IMR-90 (cell line): ENCODE results near the gene PTPRG. TPM values are rescaled to one million over a fixed set of nuclear protein-coding genes. Genes with fewer than 3 reads are reported as not detected.

ENCODE experiments used
- ATAC-seq: fragments of 200-7000 bp; cut with Tn5 transposase; 2 replicates; pipeline ENCODE4 v1.9.1; 2020; ENCODE audit warnings: low read depth, mild to moderate bottlenecking, moderate library complexity
- BruUV-seq: library from RNA; stranded (reverse); fragments of 400-500 nt; replicated peaks from 2 replicates; lab custom pipeline; 2021; lab: Mats Ljungman, UMichigan
- CTCF ChIA-PET: fragments of 300-600 bp; formaldehyde crosslinking; extraction: SDS; loops from one replicate; lab custom pipeline; 2021; ENCODE audit warnings: antibody characterized with exemption; lab: Yijun Ruan, JAX
- POLR2A ChIA-PET: fragments of 300-600 bp; sonication (Branson Sonifier 250); formaldehyde crosslinking; loops from one replicate; lab custom pipeline; 2022; ENCODE audit warnings: antibody characterized with exemption; ENCODE audit not compliant: unreplicated experiment; lab: Charles Lee
- DNase-seq: peaks from one replicate; pipeline ENCODE4 v3.0.0; 2013
- H2AFZ ChIP-seq: replicated peaks from 2 replicates; pipeline ENCODE3; 2013; ENCODE audit warnings: low read length, mild to moderate bottlenecking; ENCODE audit not compliant: poor library complexity
- H2AK5ac ChIP-seq: 2 replicates; pipeline ENCODE4 v1.6.1; 2013; ENCODE audit warnings: low read depth, low read length, inconsistent platforms
- H2AK9ac ChIP-seq: replicated peaks from 2 replicates; pipeline ENCODE3; 2013; ENCODE audit warnings: mild to moderate bottlenecking, low read depth, low read length, moderate library complexity; ENCODE audit not compliant: poor library complexity
- H2BK120ac ChIP-seq: 2 replicates; pipeline ENCODE4 v1.6.1; 2013; ENCODE audit warnings: low read depth, low read length, inconsistent platforms
- H2BK15ac ChIP-seq: 3 replicates; pipeline ENCODE4 v1.6.1; 2013; ENCODE audit warnings: low read depth, low read length, inconsistent platforms
- H2BK20ac ChIP-seq: 2 replicates; pipeline ENCODE4 v1.6.1; 2013; ENCODE audit warnings: low read depth, mild to moderate bottlenecking, inconsistent platforms, low read length, moderate library complexity
- H2BK5ac ChIP-seq: 2 replicates; pipeline ENCODE4 v1.6.1; 2013; ENCODE audit warnings: mild to moderate bottlenecking, low read depth, low read length, inconsistent platforms; ENCODE audit not compliant: poor library complexity, severe bottlenecking
- H3K14ac ChIP-seq: replicated peaks from 2 replicates; pipeline ENCODE4 v1.6.1; 2013; ENCODE audit warnings: low read depth, low read length, inconsistent platforms
- H3K18ac ChIP-seq: 2 replicates; pipeline ENCODE4 v1.6.1; 2013; ENCODE audit warnings: low read depth, low read length, control low read depth
- H3K23ac ChIP-seq: 2 replicates; pipeline ENCODE4 v1.6.1; 2013; ENCODE audit warnings: low read depth, low read length, inconsistent platforms
- H3K27ac ChIP-seq: 2 replicates; pipeline ENCODE4 v1.5.1; 2013; ENCODE audit warnings: mild to moderate bottlenecking, control low read depth, low read length; ENCODE audit not compliant: insufficient read depth
- H3K27me3 ChIP-seq: 2 replicates; pipeline ENCODE4 v1.6.1; 2013; ENCODE audit warnings: low read length; ENCODE audit not compliant: control insufficient read depth, insufficient read depth
- H3K36me3 ChIP-seq: 2 replicates; pipeline ENCODE4 v1.6.1; 2013; ENCODE audit warnings: low read length, mixed read lengths; ENCODE audit not compliant: control insufficient read depth, insufficient read depth
- H3K4ac ChIP-seq: 2 replicates; pipeline ENCODE4 v1.6.1; 2013; ENCODE audit warnings: low read depth, low read length, inconsistent platforms
- H3K4me1 ChIP-seq: 2 replicates; pipeline ENCODE4 v1.6.1; 2013; ENCODE audit warnings: low read length, mixed read lengths; ENCODE audit not compliant: control insufficient read depth, insufficient read depth
- H3K4me2 ChIP-seq: 2 replicates; pipeline ENCODE4 v1.6.1; 2013; ENCODE audit warnings: low read depth, mild to moderate bottlenecking, control low read depth, low read length, moderate library complexity
- H3K4me3 ChIP-seq: 2 replicates; pipeline ENCODE4 v1.5.1; 2013; ENCODE audit warnings: low read depth, mild to moderate bottlenecking, control low read depth, low read length, moderate library complexity; ENCODE audit not compliant: insufficient read depth
- H3K56ac ChIP-seq: 2 replicates; pipeline ENCODE4 v1.6.1; 2013; ENCODE audit warnings: low read length, inconsistent platforms; ENCODE audit not compliant: insufficient read depth; ENCODE audit errors: extremely low read depth
- H3K79me1 ChIP-seq, 2 experiments: 2 replicates each; pipeline ENCODE4 v1.6.1; 2013; ENCODE audit warnings: low read length in 2 of 2, inconsistent platforms in 1 of 2, low read depth in 1 of 2
- H3K9ac ChIP-seq: 2 replicates; pipeline ENCODE4 v1.6.1; 2013; ENCODE audit warnings: low read depth, low read length, control low read depth
- H3K9me1 ChIP-seq: 2 replicates; pipeline ENCODE4 v1.6.1; 2013; ENCODE audit warnings: low read length, inconsistent platforms; ENCODE audit not compliant: insufficient read depth
- H3K9me3 ChIP-seq: 2 replicates; pipeline ENCODE4 v1.6.1; 2013; ENCODE audit warnings: low read length; ENCODE audit not compliant: control insufficient read depth, insufficient read depth
- H4K20me1 ChIP-seq: 2 replicates; pipeline ENCODE4 v1.6.1; 2013; ENCODE audit warnings: low read length, inconsistent platforms; ENCODE audit not compliant: insufficient read depth
- H4K5ac ChIP-seq: 2 replicates; pipeline ENCODE4 v1.6.1; 2013; ENCODE audit warnings: mild to moderate bottlenecking, low read depth, low read length, control low read depth
- H4K8ac ChIP-seq, 2 experiments: 2 replicates each; pipeline ENCODE4 v1.6.1; 2013; ENCODE audit warnings: low read depth in 2 of 2, low read length in 2 of 2, control low read depth in 1 of 2, inconsistent platforms in 1 of 2
- H4K91ac ChIP-seq: 2 replicates; pipeline ENCODE4 v1.6.1; 2013; ENCODE audit warnings: low read depth, low read length, inconsistent platforms; ENCODE audit not compliant: insufficient read depth
- FOS ChIP-seq: fragments of 150-350 bp; IDR thresholded peaks from 2 replicates; pipeline ENCODE4 v1.6.1; 2016; ENCODE audit warnings: low read depth, low read length
- RCOR1 ChIP-seq: IDR thresholded peaks from 2 replicates; pipeline ENCODE4 v1.6.1; 2012; ENCODE audit warnings: mild to moderate bottlenecking, low read length, improper control_type of control experiment; ENCODE audit not compliant: insufficient replicate concordance
- WGBS, 2 experiments: methylation state at CpG; one replicate each; pipeline versions ENCODE4 v1.1.5 to v1.1.7; 2013; ENCODE audit warnings: missing lambda C conversion rate in 2 of 2; ENCODE audit not compliant: insufficient read length in 1 of 2; ENCODE audit errors: extremely low coverage in 2 of 2; 5-methylcytosine and 5-hydroxymethylcytosine counted together
- dilution Hi-C: fragments of 300-500 bp; cut with HindIII; formaldehyde crosslinking; loops from one replicate; pipeline ENCODE4 v1.14.3; 2018; ENCODE audit warnings: low sequenced_read_pairs; ENCODE audit not compliant: unreplicated experiment
- in situ Hi-C: fragments of 300-500 bp; cut with MboI; formaldehyde crosslinking; loops from 3 replicates; pipeline ENCODE4 v1.14.3; 2019; ENCODE audit warnings: low sequenced_read_pairs, inconsistent platforms, mixed read lengths
- intact Hi-C: fragments of 100-400 bp; cut with micrococcal nuclease; formaldehyde crosslinking; loops from 2 replicates; pipeline ENCODE4 v1.10.0; 2022
- polyA plus RNA-seq, 3 experiments: library from polyadenylated mRNA; depleted of rRNA; stranded (reverse); fragments of >200 nt; gene quantifications; 2 replicates each; pipeline ENCODE4 v1.2.3, GENCODE V29; 2012; ENCODE audit warnings: low replicate concordance in 1 of 3
- total RNA-seq: library from RNA; depleted of rRNA; stranded (reverse); fragments of >200 nt; gene quantifications from 2 replicates; pipeline ENCODE4 v1.2.3, GENCODE V29; 2012

Gene PTPRG
- total and polyA plus RNA-seq, 2 of the 4 experiments (the other 2 are of a cell fraction): 7.7 to 31.0 TPM

DNA sequence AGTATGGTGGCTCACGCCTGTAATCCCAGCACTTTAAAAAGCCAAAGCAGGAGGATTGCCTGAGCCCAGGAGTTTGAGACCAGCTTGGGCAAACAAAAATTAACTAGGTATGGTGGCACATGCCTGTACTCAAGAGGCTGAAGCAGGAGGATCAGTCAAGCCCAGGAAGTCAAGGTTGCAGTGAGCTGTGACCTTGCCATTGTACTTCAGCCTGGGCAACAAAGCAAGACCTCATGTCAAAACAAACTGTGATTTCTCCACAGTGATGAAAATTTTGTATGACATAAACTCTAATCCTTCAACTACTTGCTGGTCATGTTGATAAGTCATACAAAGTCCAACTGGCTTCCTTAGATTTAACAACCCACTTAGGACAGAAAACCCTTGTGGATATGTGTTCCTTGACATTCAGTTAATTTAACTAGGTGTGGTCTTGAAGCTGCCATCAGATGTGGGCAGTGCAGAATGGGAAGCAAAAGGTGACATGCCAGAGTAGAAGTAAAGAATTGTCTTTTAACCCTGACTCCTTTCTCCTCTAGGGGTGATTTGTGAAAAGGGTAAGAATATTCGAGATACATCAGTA lies 263.3 kb downstream of the PTPRG start:
- 100% methylated on average over 1 of the region's 2 CpGs; no CpG with 5 or more reads in 1 of the 2 experiments for WGBS, 2 experiments
- H3K4me2 ChIP-seq: no peak overlapping the region
- POLR2A ChIA-PET: no interaction called here

More for the DNA sequence above, 263.3 kb downstream of the PTPRG start:
- H4K20me1 ChIP-seq: peaks cover 3% of the 10 kb centered on the region; the same call in 1 of the 2 replicates
- H4K8ac ChIP-seq: no peak overlapping the region
- H3K27me3 ChIP-seq: no peaks in the 10 kb centered on the region
- H2AK9ac ChIP-seq: no peak overlapping the region
- no peak overlapping the region for H3K4ac ChIP-seq
- no peaks in the 10 kb centered on the region for H3K36me3 ChIP-seq
- H2BK120ac ChIP-seq: no peak overlapping the region
- no peak overlapping the region for H3K14ac ChIP-seq
- H2AFZ ChIP-seq: no peak overlapping the region
- H2BK15ac ChIP-seq: no peak overlapping the region
- no peak overlapping the region for H3K9ac ChIP-seq
- DNase-seq (no peak), ATAC-seq (no peak)
- in situ Hi-C loops: no loop called here
- H3K4me3 ChIP-seq: no peak overlapping the region
- intact Hi-C loops: no loop called here
- no peak for TF ChIP-seq RCOR1
- TF ChIP-seq FOS: no peak
- peaks cover 5% of the 10 kb centered on the region; the same call in 1 of the 2 replicates for H3K4me1 ChIP-seq
- no peak overlapping the region for H3K23ac ChIP-seq
- H4K5ac ChIP-seq: no peak overlapping the region
- H3K9me1 ChIP-seq: peaks cover 6% of the 10 kb centered on the region
- no peak overlapping the region for H3K18ac ChIP-seq
- H2BK5ac ChIP-seq: no peak overlapping the region
- H3K27ac ChIP-seq: no peak overlapping the region
- dilution Hi-C loops: no loop called here
- no peak overlapping the region for H3K56ac ChIP-seq
- no peak overlapping the region for H4K91ac ChIP-seq
- CTCF ChIA-PET: no interaction called here
- no TSS peak for BruUV-seq
- peaks cover 24 to 43% of the 10 kb centered on the region in 2 experiments for H3K79me1 ChIP-seq
- no peak overlapping the region for H2BK20ac ChIP-seq
- no peaks in the 10 kb centered on the region for H3K9me3 ChIP-seq
- no peak overlapping the region for H2AK5ac ChIP-seq
